ENCODE data around the gene FAHD2B. TPM values are rescaled to one million over a fixed set of nuclear protein-coding genes. Genes with fewer than 3 reads are reported as not detected.
"Not testable (repeated sequence)": the region's sequence is repeated elsewhere in the genome, so short reads cannot be mapped to it uniquely, and the experiment has no call there.

Gene FAHD2B
- polyA plus RNA-seq, 1 donor (not counting 4 experiments of a cell fraction or from before 2014, with no cell fraction given), result 6.3 TPM

DNA sequence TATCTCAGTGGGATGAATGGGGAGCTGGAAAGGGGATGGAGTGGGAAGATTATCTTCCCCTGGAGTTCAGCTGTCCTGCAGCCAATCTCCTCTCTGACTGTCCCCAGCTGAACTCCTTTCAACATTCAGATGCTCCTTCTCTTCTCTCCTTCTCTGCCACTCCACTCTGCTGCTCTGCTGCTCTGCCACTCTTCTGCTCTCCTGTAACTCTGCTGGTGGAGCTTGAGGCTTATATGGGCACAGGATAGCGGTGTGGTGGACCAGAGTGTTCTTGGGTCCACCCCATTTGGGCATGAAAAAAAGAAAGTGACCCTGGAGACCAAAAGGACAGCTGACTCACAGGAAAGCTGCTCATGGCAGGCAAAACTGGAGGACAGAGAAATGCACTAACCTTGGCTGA is 26.6 kb downstream of the FAHD2B start:
- no peak for FAIRE-seq

DNA sequence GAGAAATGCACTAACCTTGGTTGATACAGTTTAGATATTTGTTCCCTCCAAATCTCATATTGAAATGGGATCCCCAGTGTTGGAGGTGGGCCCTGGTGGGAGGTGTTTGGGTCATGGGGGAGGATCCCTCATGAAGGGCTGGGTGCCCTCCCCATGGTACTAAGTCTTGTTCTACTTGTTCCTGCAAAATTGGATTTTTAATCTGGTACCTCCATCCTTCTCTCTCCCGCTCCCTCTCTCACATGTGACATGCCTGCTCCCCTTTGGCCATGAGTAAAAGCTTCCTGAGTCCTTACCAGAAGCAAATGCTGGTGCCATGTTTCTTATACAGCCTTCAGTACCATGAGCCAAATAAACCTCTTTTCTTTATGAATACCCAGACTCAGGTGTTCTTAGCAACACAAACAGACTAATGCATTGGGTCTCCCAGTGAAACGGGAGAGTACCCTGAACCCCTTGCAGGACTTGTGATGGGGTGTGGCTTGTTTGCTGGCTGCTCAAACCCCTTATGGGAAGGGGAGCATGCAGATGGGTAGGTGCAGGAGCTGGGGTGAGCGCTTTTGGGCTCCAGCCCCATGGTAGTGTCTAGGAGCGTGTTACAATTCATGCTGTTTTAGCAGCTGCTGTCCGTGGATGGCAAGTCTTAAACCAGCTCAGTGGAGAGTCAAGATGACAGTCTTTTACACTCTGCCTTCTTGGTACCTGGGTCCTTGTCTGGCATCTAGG is 27.2 kb downstream of the FAHD2B start:
- Histone ChIP-seq H4K20me1 (ENCODE audit: control insufficient read depth, extremely low read depth, insufficient read depth, low read length) (no peaks in the 10 kb centered on the region), H3K4me3 (ENCODE audit: control insufficient read depth in 2 of 3, extremely low read depth in 1 of 3, insufficient read depth in 2 of 3, low read depth in 1 of 3, low read length in 3 of 3) (no peak overlapping the region), H3K27me3 (ENCODE audit: control insufficient read depth, extremely low read depth, insufficient read depth, low read length) (peaks cover 8% of the 10 kb centered on the region), H2AFZ (ENCODE audit: control insufficient read depth, low read length) (no peak overlapping the region), H3K4me2 (ENCODE audit: control insufficient read depth, extremely low read depth, insufficient read depth, low read depth, low read length) (no peak overlapping the region), H3K79me2 (ENCODE audit: control insufficient read depth, insufficient read depth, low read length) (no peaks in the 10 kb centered on the region), H3K27ac (ENCODE audit: control insufficient read depth, insufficient read depth, low read length) (no peak overlapping the region), H3K9ac (ENCODE audit: control insufficient read depth, extremely low read depth, insufficient read depth, low read length) (no peak overlapping the region), H3K9me3 (ENCODE audit: control insufficient read depth, low read depth, low read length) (no peaks in the 10 kb centered on the region), H3K9me1 (ENCODE audit: control insufficient read depth, extremely low read depth, insufficient read depth, low read length) (no peaks in the 10 kb centered on the region), H3K4me1 (ENCODE audit: control insufficient read depth, extremely low read depth, insufficient read depth, low read length) (no peaks in the 10 kb centered on the region), H3K36me3 (ENCODE audit: control insufficient read depth in 2 of 2, extremely low read depth in 1 of 2, insufficient read depth in 2 of 2, low read length in 2 of 2) (no peaks in the 10 kb centered on the region)
- dilution Hi-C loops (cut with MboI; ENCODE audit: extremely low pct_ligation_motif_present, low sequenced_read_pairs), result no loop called here
- FAIRE-seq (no peak), DNase-seq (ENCODE audit: low read depth, low spot score) (no peak)
- no peak for TF ChIP-seq EZH2 (IDR thresholded peaks at IDR 0.05; ENCODE audit: low read length)
- TF ChIP-seq, protein P1, sequence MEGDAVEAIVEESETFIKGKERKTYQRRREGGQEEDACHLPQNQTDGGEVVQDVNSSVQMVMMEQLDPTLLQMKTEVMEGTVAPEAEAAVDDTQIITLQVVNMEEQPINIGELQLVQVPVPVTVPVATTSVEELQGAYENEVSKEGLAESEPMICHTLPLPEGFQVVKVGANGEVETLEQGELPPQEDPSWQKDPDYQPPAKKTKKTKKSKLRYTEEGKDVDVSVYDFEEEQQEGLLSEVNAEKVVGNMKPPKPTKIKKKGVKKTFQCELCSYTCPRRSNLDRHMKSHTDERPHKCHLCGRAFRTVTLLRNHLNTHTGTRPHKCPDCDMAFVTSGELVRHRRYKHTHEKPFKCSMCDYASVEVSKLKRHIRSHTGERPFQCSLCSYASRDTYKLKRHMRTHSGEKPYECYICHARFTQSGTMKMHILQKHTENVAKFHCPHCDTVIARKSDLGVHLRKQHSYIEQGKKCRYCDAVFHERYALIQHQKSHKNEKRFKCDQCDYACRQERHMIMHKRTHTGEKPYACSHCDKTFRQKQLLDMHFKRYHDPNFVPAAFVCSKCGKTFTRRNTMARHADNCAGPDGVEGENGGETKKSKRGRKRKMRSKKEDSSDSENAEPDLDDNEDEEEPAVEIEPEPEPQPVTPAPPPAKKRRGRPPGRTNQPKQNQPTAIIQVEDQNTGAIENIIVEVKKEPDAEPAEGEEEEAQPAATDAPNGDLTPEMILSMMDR (optimal IDR thresholded peaks at IDR 0.05 in 1 of 3, IDR thresholded peaks at IDR 0.05 in 1 of 3, conservative IDR thresholded peaks at IDR 0.05 in 1 of 3; ENCODE audit: extremely low read depth in 1 of 3, insufficient read depth in 2 of 3, low read length in 3 of 3), result no peak

More for the DNA sequence above, 26.6 kb downstream of the FAHD2B start:
- no peak overlapping the region for H3K27ac ChIP-seq (ENCODE audit: control insufficient read depth, insufficient read depth, low read length)
- no peaks in the 10 kb centered on the region for H4K20me1 ChIP-seq (ENCODE audit: control insufficient read depth, extremely low read depth, insufficient read depth, low read length)
- H3K36me3 ChIP-seq (ENCODE audit: control insufficient read depth in 2 of 2, extremely low read depth in 1 of 2, insufficient read depth in 2 of 2, low read length in 2 of 2), result no peaks in the 10 kb centered on the region
- H3K79me2 ChIP-seq (ENCODE audit: control insufficient read depth, insufficient read depth, low read length), result no peaks in the 10 kb centered on the region
- H3K4me1 ChIP-seq (ENCODE audit: control insufficient read depth, extremely low read depth, insufficient read depth, low read length), result no peaks in the 10 kb centered on the region
- no peak overlapping the region for H2AFZ ChIP-seq (ENCODE audit: control insufficient read depth, low read length)
- DNase-seq (ENCODE audit: low read depth, low spot score), result no peak
- TF ChIP-seq EZH2 (IDR thresholded peaks at IDR 0.05; ENCODE audit: low read length), result no peak
- TF ChIP-seq, protein P1 (optimal IDR thresholded peaks at IDR 0.05 in 1 of 3, IDR thresholded peaks at IDR 0.05 in 1 of 3, conservative IDR thresholded peaks at IDR 0.05 in 1 of 3; ENCODE audit: extremely low read depth in 1 of 3, insufficient read depth in 2 of 3, low read length in 3 of 3), result no peak
- H3K9ac ChIP-seq (ENCODE audit: control insufficient read depth, extremely low read depth, insufficient read depth, low read length), result no peak overlapping the region
- H3K9me3 ChIP-seq (ENCODE audit: control insufficient read depth, low read depth, low read length), result no peaks in the 10 kb centered on the region
- H3K4me2 ChIP-seq (ENCODE audit: control insufficient read depth, extremely low read depth, insufficient read depth, low read depth, low read length), result no peak overlapping the region
- H3K27me3 ChIP-seq (ENCODE audit: control insufficient read depth, extremely low read depth, insufficient read depth, low read length), result peaks cover 8% of the 10 kb centered on the region
- no peaks in the 10 kb centered on the region for H3K9me1 ChIP-seq (ENCODE audit: control insufficient read depth, extremely low read depth, insufficient read depth, low read length)
- dilution Hi-C loops (cut with MboI; ENCODE audit: extremely low pct_ligation_motif_present, low sequenced_read_pairs), result no loop called here
- H3K4me3 ChIP-seq (ENCODE audit: control insufficient read depth in 2 of 3, extremely low read depth in 1 of 3, insufficient read depth in 2 of 3, low read depth in 1 of 3, low read length in 3 of 3), result no peak overlapping the region

DNA sequence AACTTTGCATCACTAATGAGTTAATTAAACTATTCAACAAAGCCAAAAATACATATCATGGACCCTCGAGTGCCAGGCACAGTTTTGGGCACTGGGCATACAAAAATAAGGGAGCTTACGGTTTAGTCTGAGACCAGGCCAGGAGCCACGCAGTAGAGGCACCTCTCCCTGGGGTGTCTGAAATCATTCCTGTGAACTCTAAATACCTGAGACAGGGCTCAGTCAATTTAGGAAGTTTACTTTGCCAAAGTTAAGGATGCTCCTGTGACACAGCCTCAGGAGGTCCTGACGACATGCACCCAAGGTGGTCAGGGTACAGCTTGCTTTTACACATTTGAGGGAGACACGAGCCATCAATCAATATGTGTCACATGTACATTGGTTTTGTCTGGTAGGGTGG is 28.7 kb downstream of the FAHD2B start:
- H3K9me3 ChIP-seq (ENCODE audit: control insufficient read depth, low read depth, low read length); dilution Hi-C loops (cut with MboI; ENCODE audit: extremely low pct_ligation_motif_present, low sequenced_read_pairs); H3K27ac ChIP-seq (ENCODE audit: control insufficient read depth, insufficient read depth, low read length); H3K4me2 ChIP-seq (ENCODE audit: control insufficient read depth, extremely low read depth, insufficient read depth, low read depth, low read length); H3K36me3 ChIP-seq (ENCODE audit: control insufficient read depth in 2 of 2, extremely low read depth in 1 of 2, insufficient read depth in 2 of 2, low read length in 2 of 2); H3K4me3 ChIP-seq (ENCODE audit: control insufficient read depth in 2 of 3, extremely low read depth in 1 of 3, insufficient read depth in 2 of 3, low read depth in 1 of 3, low read length in 3 of 3); H3K9ac ChIP-seq (ENCODE audit: control insufficient read depth, extremely low read depth, insufficient read depth, low read length); H3K79me2 ChIP-seq (ENCODE audit: control insufficient read depth, insufficient read depth, low read length); DNase-seq (ENCODE audit: low read depth, low spot score); H3K9me1 ChIP-seq (ENCODE audit: control insufficient read depth, extremely low read depth, insufficient read depth, low read length); H4K20me1 ChIP-seq (ENCODE audit: control insufficient read depth, extremely low read depth, insufficient read depth, low read length); H2AFZ ChIP-seq (ENCODE audit: control insufficient read depth, low read length); FAIRE-seq; H3K4me1 ChIP-seq (ENCODE audit: control insufficient read depth, extremely low read depth, insufficient read depth, low read length); H3K27me3 ChIP-seq (ENCODE audit: control insufficient read depth, extremely low read depth, insufficient read depth, low read length): not testable (repeated sequence)

DNA sequence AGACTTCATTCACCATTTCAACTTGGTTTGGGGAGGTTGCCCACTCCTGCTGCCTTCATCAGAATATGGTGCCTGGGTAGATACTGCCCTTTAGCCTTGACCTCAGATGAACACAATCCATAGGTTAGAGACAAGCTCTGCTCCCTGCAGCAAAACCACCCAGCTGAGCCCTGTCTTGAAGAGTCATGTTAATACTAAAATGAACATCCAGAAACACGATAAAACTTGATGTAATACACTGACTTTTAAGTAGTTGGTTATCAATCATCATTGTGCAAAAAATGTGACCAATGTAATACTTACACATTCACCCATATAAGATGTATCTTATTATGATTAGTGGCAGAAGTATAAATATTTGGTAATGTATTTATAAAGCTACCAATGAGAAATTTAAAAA is 32.7 kb downstream of the FAHD2B start:
- H2AFZ ChIP-seq (ENCODE audit: control insufficient read depth, low read length); H3K4me3 ChIP-seq (ENCODE audit: control insufficient read depth in 2 of 3, extremely low read depth in 1 of 3, insufficient read depth in 2 of 3, low read depth in 1 of 3, low read length in 3 of 3); DNase-seq (ENCODE audit: low read depth, low spot score); H3K27ac ChIP-seq (ENCODE audit: control insufficient read depth, insufficient read depth, low read length); H3K9ac ChIP-seq (ENCODE audit: control insufficient read depth, extremely low read depth, insufficient read depth, low read length); H3K79me2 ChIP-seq (ENCODE audit: control insufficient read depth, insufficient read depth, low read length); H4K20me1 ChIP-seq (ENCODE audit: control insufficient read depth, extremely low read depth, insufficient read depth, low read length); FAIRE-seq; H3K9me1 ChIP-seq (ENCODE audit: control insufficient read depth, extremely low read depth, insufficient read depth, low read length); H3K27me3 ChIP-seq (ENCODE audit: control insufficient read depth, extremely low read depth, insufficient read depth, low read length); H3K4me2 ChIP-seq (ENCODE audit: control insufficient read depth, extremely low read depth, insufficient read depth, low read depth, low read length); H3K36me3 ChIP-seq (ENCODE audit: control insufficient read depth in 2 of 2, extremely low read depth in 1 of 2, insufficient read depth in 2 of 2, low read length in 2 of 2); H3K4me1 ChIP-seq (ENCODE audit: control insufficient read depth, extremely low read depth, insufficient read depth, low read length); H3K9me3 ChIP-seq (ENCODE audit: control insufficient read depth, low read depth, low read length); dilution Hi-C loops (cut with MboI; ENCODE audit: extremely low pct_ligation_motif_present, low sequenced_read_pairs): not testable (repeated sequence)

Measured in keratinocyte (primary cell).